Globus pallidus (tissue), 1 donor: ENCODE data around the gene B3GALT5.

ENCODE experiments used
- DNase-seq: peaks from one replicate; pipeline ENCODE4 v3.0.0-alpha.2; 2015; ENCODE audit warnings: low spot score

Gene B3GALT5

DNA sequence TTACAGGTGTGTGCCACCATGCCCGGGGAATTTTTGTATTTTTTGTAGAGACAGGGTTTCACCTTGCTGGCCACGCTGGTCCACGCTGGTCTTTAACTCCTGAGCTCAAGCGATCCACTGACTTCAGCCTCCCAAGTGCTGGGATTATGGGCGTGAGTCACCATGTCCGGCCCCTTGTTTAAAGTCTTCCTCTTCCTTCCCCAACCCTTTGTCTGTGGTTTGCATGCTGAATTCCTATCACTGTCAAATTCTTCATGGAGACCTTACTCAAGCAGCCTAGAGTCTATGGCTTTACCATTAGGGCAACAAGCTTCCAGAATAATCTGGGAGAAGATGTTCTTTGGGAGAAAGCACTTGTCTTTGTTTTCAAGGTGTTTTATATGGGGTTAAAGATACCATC, 34.7 kb downstream of the B3GALT5 start:
- no peak for DNase-seq

DNA sequence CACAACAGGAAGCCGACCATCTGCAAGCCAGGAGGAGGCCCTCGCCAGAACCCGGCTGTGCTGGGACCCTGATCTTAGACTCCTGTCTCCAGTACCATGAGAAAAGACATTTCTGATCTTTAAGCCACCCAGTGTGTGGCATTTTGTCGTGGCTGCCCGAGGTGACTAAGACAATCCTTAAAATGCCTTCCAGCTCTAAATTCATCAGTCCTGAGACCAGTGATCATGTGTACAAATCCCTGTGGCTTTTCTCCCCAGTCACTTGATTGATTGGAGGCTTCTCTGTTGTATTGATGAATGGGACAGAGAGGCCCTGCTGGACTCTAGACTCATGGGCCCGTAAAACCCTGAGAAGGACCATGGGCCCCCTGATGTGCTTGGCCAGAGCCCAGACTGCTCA, 36.1 kb downstream of the B3GALT5 start:
- DNase-seq, result no peak

DNA sequence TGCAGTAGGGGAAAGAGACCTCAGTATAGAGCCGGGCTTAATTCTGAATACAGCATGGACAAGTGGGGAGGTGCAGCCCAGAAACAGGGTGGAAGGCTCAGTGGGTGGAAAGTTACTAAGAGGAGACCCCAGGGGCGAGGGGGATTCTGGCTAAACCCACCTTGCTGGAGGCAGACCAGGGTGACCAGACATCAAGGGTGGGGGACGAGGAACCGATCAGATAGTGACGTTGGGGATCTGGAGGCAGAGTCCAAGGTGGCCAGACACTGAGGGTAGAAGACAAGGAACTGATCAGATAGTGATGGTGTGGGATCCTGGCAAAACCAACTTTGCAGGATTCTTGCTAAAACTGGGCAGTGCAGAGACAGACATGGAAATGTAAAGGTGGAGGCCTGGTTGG, 36.8 kb downstream of the B3GALT5 start:
- no peak for DNase-seq

DNA sequence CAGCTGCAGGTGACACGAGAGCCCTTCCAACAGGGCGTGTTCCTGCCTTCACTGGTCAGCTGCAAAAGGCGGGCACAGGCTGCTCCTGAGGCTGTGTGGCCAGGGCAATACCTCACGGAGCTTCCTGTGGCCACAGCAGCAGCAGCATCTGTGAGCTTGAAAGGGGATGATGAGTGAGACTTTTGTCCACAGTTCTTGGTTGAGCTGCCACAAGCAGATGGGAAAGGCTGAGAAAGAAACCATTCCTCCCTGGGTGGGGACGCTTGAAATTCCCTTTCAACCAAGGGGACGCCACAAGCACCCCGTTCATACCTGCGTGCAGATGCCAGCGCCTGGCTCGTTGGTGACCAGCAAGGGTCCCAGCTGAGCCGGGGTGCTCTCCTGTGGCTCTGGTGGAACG, 37.6 kb downstream of the B3GALT5 start:
- no peak for DNase-seq

DNA sequence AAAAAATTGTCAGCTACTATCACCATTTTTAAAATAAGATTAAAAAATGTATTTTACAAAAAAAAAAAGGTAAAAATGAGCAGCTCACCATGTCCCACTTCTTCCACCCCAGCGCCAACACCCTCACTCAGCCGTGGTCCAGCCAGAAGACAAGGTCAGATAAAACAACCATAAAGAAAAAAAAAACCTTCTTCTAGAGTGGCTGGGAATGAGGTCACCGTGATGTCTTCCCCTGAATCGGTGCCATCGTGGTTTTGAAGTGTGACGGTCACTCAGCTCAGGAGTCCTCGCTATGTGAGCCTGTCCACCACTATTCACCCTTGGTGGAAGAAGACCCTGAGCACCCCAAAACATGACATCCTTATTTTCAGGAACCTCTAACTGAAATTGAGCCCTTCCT, 38.1 kb downstream of the B3GALT5 start:
- no peak for DNase-seq

DNA sequence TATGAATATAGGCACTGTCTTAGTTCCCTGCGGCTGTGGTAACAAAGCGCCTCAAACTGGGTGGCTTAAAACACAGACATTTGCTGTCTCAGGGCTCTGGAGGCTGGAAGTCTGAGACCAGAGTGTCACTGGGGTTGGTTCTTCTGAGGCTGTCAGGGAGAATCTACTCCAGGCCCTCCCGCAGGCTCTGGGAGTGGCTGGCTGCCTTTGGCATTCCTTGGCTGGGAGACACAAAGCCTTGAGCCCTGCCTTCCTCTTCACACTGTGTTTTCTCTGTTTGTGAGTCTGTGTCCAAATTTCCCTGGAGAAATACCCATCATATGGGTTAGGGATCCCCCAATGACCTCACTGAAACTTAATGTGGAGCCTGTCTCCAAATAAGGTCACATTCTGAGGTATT, 38.5 kb downstream of the B3GALT5 start:
- no peak for DNase-seq

DNA sequence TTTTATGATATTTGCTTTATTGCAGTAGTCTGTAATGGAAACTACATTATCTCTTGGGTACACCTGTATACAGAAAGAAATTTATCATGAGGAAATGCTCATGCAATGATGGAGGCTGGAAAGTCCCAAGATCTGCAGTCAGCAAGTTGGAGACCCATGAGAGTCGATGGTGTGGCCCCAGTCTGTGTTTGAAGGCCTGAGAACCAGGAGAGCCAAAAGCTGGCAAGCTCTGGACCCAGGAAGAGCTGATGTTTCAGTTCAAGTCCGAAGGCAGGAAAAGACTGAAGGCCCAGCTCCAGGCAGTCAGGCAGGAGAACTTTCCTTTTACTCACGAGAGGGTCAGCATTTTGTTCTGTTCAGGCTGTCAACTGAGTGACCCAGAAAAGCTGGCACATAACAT, 42.2 kb downstream of the B3GALT5 start:
- no peak for DNase-seq

DNA sequence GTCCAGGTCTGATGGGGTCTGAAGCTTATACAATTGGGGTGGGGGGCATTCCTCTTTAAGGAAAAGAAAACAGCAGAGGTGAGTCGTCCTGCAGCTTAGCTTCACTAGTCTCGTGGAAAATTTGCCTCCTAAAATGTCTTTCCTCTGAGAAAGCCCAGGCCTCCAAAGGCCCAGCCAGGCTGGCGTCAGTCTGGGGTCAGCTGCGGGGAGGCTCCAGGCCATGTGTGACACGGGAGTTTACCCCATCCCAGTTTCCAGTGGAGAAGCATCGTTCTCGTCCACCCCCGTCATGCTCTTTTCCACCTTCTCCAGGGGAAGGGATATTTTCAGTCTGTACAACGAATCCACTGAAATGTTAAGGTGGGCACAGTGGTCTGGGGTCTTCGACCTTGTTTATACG, 42.8 kb downstream of the B3GALT5 start:
- DNase-seq, result no peak

DNA sequence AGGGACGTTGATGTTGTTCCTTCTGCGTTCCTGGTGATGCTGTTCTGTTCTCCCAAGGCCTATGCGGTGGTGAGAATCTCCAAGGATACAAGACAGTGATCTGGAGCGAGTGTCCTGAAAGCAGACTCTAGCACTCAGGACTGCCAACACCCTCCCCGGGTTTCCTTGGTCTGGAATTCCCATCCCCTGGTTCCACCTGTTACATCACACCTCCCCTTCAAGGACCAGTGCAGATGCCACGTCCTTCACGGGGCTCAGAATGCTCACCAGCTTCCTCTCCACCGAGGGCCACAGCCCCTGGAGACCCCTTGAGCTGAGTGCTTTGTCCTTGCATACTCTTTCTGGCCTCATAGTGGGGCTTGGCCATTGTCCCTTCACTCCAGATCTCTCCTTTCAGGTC, 43.5 kb downstream of the B3GALT5 start:
- no peak for DNase-seq

DNA sequence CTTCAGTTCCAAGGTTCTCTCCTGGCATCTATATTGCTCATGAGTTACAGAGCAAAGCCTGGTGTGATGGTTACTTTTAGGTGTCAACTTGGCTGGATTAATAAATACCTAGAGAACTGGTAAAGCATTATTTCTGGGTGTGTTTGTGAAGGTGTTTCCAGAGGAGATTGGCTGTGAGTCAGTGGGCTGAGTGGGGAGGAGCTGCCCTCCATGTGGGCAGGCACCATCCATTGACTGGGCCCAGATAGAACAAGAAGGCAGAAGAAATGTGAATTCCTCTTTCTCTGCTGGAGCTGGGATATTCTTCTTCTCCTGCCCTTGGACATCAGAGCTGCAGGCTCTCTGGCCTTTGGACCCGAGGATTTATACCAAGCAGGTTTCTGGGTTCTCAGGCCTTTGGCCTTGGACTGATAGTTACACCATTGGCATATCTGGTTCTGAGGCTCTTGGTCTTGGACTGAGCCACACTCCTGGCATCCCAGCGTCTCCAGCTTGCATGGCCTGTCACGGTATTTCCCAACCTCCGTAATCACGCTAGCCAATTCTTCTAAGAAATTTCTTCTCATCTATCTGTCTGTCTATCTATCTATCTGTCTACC, 44.5 kb downstream of the B3GALT5 start:
- DNase-seq, result no peak

DNA sequence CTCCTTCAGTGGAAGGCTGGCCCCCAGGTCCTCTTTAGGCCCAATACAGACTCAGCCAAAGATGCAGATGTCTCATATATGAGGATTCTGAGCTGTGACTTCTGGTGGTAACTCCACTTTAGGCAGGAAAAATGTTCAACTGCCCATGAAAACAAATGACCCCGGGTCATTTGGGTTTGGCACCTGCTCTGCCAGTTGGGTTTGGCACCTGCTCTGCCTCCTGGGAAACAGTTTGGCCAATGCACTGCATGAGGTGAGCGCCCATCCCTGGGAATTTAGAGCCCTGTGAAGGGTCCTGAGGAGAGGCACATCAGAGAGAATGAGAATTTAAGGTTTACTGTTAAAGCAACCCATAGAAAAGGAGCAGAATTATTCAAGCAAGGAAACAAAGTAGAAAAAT, 45.3 kb downstream of the B3GALT5 start:
- DNase-seq, result no peak

DNA sequence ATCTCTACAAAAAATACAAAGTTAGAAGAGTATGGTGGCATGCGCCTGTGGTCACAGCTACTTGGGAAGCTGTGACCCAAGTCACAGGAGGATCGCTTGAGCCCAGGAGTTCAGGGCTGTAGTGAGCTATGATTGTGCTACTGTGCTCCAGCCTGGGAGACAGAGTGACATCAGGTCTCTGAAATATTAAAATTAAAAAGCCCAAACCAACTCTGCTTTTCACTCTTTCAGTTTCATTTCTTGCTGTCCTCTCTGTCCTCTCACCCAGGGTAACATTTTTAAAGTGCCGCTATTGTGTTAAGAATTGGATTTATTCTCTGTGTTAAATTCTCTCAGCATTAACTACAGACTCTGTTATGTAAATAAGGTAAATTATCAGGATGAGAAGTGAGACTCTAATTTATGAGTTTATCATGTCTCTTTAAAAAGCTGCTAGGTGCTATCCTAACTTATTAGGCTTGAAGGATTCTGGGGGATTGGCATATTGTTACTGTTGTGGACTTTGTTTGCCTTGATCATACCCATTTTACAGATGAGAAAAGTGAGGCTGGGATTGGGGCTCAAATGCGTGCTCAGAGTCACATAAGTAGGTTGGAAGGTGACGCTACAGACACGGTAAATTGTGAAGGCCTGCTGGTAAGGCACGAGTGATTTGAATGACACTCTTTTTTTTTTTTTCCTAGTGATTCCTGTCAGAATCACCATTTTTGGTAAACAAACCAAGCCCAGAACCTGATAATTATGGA, 46.5 kb downstream of the B3GALT5 start:
- DNase-seq, result no peak

DNA sequence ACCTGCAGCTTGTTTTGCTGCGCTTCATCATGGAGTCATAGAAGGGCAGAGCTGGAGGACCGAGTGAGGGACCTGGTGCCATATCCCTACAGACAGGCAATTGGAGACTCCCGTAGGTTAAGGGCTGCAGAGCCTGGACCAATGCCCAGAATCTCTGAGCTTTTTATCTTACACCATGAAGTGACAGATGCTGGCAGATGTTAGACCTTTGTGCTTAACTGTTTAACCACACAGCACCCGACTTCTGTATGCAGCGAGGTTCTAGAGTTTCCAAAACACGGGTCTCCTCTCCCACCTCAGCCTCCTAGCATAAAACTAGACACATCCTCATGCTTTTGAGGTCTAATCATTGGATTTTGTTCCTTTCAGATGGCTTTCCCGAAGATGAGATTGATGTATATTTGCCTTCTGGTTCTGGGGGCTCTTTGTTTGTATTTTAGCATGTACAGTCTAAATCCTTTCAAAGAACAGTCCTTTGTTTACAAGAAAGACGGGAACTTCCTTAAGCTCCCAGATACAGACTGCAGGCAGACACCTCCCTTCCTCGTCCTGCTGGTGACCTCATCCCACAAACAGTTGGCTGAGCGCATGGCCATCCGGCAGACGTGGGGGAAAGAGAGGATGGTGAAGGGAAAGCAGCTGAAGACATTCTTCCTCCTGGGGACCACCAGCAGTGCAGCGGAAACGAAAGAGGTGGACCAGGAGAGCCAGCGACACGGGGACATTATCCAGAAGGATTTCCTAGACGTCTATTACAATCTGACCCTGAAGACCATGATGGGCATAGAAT, 47.6 kb downstream of the B3GALT5 start:
- DNase-seq, result no peak

DNA sequence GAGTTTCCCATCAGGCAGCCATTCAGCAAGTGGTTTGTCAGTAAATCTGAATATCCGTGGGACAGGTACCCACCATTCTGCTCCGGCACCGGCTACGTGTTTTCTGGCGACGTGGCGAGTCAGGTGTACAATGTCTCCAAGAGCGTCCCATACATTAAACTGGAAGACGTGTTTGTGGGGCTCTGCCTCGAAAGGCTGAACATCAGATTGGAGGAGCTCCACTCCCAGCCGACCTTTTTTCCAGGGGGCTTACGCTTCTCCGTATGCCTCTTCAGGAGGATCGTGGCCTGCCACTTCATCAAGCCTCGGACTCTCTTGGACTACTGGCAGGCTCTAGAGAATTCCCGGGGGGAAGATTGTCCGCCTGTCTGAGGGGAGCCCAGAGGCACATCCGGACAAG, 48.4 kb downstream of the B3GALT5 start:
- no peak for DNase-seq

DNA sequence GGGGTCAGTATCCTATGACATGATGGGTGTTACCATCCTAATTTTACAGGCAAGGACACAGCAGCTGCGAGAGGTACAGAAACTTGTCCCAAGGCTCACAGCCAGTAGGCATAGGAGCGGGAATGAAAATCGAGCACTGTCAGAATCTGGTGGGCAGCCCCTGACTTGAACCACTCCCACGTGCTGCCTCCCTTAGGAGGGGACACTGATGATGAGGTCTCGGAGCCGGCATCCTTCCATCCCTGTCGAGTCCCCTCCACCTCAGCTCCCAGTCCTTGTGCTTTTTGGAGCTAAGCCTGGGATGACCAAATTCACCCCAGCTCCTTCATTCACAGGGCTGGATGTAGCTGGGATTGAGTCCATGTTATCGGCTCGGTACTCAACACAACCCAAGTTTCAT, 49.0 kb downstream of the B3GALT5 start:
- DNase-seq, result no peak

DNA sequence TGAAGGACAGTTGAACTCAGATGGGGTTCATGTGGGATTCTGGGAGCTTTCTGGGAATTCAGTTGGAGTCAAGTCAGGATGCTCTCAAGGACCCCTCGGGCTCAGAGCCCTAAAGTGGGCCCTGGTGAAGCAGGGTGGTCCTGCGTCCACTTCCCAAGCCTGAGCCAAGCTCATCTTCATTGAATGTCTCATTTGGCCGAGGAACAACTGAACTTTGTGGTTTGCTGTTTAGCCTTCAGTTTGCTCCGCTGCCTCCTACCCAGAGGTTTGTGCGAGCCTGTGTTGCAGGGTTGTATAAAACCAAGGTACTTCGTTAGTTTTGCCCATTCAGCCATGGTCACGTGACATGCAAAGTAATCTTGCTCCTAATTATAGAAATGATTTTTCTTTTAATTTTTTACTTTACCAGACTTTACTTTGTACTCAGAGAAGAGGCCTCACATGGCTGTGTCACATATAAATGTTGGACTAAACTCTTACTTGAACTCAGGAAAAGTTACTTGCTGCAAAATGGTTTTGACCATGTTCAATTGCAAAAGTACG, 49.7 kb downstream of the B3GALT5 start:
- no peak for DNase-seq

DNA sequence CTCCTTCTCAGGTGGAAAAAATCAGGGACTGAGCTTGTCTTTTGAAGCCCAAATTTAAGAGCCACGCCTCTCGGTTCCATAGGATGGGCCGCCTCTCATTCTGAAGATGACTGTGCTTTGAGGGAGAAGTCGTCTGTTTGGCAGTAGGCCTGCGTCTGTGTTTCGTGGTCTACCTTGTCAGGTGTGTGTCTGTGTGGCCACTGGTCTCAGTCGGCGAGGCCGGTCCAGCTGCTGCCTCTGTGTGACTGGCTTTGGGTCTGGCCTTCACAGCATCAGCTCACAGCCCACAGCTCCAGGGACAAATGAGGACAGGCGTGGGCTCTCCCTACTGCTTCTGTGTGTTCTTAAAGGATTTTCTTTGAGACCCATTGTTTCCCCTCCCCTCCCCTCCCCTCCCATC, 50.3 kb downstream of the B3GALT5 start:
- no peak for DNase-seq

DNA sequence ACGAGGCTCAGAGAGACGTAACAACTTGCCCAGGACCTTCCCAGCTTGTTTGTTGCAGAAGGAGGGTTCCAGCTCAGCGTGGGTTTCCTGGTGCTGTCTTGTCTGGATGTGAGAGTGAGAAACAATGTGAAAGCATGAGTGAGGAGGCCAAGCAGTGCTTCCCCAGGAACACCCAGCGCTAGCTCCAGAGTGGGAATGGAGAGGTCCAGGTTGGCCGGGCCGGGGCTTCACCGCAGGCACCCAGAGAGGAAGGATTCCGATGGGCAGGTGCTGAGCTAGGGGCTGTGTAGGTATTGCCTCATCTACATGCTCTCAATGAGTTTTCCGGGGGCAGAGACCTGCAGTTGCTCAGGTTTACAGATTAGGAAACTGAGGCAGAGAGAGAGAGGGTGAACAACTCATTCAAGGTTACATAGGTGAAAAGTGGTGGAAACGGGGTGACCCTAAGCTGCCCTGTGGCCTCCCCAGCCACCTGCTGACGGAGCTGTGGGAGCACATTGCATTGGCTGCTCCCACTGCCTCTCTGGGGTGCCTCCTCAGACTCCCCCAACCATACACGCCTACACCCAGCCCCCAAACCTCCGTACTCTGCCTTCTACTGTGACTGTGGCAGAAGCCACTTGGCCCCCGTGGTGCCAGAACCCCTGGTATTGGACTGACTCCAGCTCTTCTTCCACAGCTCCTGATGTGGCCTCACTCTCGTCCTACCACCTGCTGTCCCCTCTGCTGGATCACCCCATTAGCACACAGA, 51.2 kb downstream of the B3GALT5 start:
- no peak for DNase-seq

DNA sequence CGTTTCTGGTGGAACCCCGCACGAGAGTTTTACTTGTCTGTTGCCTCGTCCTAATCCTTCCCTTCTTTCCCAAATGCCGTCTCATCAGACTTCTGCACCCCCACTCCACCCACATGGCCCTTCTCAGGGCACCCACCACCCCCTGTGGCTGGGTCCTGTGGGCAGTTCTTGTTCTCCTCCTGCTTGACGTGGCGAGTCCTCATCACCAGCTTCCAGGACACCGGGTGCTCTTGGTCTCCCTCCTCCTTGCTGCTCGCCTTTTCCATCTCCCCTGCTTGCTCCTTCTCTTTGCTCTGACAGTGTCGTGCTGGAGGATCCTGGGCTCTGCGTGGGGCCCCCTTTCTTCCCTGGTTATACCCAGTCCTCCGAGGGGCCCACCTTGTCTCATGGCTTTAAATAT, 51.8 kb downstream of the B3GALT5 start:
- no peak for DNase-seq

DNA sequence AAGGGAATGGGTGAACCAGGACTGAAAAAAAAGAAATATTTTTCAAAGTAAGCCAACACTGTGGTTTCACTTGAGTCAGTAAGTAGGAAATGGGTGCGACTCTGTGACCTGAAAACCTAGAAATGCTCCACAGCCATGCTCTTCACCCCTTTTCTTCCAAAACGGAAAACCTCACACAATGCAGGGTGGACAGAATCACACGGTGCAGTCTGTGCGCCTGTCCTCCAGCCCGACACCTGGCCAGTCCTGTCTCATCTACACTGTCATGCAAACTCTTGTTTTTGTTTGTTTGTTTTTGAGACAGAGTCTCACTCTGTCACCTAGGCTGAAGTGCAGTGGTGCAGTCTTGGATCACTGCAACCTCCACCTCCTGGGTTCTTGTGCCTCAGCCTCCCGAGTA, 53.3 kb downstream of the B3GALT5 start:
- no peak for DNase-seq

DNA sequence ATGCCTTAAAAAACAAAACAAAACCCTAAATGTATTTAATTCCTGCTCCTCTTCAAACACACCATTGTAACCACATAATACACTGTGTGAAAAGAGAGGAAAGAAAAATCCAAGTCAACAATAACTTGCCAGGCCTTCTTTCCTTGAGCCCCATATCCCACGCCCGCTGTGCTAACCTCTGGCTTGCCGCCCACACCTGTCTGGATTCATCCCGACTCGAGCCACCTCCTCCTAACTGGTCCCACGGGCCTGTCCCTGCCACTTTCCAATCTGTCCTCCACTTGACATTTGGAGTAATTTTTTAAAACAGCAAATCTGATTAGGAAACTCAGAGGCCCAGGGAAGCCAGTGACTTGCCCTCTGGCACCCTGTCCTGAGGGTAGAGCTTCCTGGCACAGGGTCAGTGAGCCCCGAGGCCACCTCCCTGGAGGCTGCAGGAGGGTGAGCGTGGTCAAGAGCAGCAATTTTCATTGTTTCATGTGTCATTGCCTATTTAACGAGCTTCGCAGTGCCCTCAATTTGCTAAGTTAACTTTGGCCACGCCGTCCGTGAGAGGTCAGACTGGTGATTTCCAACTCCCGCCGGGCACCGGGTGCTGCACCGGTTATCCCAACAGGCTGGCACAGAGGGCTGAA, 54.1 kb downstream of the B3GALT5 start:
- DNase-seq, result no peak

DNA sequence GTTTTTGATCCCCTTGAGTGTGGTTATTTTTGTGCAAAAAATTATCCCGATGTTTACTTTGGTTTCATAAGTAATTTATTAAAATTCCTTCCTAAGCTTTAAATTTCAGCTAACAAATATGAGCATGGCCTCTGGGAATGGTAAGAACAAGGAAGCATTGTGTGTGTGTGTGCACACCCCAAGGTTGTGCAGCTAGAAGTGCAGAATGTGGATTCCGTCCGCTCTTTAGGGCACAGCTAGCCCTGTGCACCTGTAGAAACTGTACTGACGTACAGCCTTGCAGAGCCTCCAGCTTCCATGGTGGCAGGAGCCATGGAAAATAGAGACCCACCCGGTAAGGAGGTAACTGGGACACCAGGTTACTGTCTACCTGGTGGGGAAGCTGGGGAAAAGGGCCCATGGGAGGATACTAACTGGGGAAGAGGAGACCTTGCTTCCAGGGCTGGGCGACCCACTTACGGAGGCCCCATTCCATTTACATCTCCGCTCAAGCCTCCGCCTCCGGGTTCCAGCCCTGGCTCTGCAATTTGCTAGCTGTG, 54.7 kb downstream of the B3GALT5 start:
- no peak for DNase-seq
